GM23338 (cell line): ENCODE data around the gene AZIN2. TPM values are rescaled to one million over a fixed set of nuclear protein-coding genes. Genes with fewer than 3 reads are reported as not detected.

ENCODE experiments used
- ATAC-seq: fragments of 200-7000 bp; cut with Tn5 transposase; 3 replicates; pipeline ENCODE4 v1.9.1; 2020
- DNase-seq: peaks from one replicate; pipeline ENCODE4 v3.0.0-alpha.2; 2015; ENCODE audit warnings: low spot score
- H2AFZ ChIP-seq: fragments of 200-600 bp; sonication (generic); 2 replicates; pipeline ENCODE4 v1.8.0; 2016; ENCODE audit warnings: antibody characterized with exemption, mild to moderate bottlenecking, moderate library complexity
- H3F3A ChIP-seq: fragments of 200-600 bp; sonication (generic); replicated peaks from 2 replicates; pipeline ENCODE4 v1.8.0; 2017; ENCODE audit warnings: antibody characterized with exemption, mixed run types, low read depth
- H3K27ac ChIP-seq: fragments of 200-600 bp; sonication (generic); 2 replicates; pipeline ENCODE4 v1.6.1; 2016; ENCODE audit warnings: low read depth
- H3K27me3 ChIP-seq: fragments of 200-600 bp; sonication (generic); 2 replicates; pipeline ENCODE4 v1.8.0; 2016; ENCODE audit warnings: mild to moderate bottlenecking, mixed run types, moderate library complexity; ENCODE audit not compliant: insufficient read depth
- H3K36me3 ChIP-seq: fragments of 200-600 bp; sonication (generic); 2 replicates; pipeline ENCODE4 v1.8.0; 2016; ENCODE audit warnings: mild to moderate bottlenecking; ENCODE audit not compliant: insufficient read depth
- H3K4me1 ChIP-seq: fragments of 200-600 bp; sonication (generic); 2 replicates; pipeline ENCODE4 v1.8.0; 2016; ENCODE audit warnings: mild to moderate bottlenecking, moderate library complexity; ENCODE audit not compliant: insufficient read depth
- H3K4me2 ChIP-seq: fragments of 200-600 bp; sonication (generic); 2 replicates; pipeline ENCODE4 v1.7.1; 2017; ENCODE audit warnings: mixed run types
- H3K4me3 ChIP-seq: fragments of 200-600 bp; sonication (generic); 2 replicates; pipeline ENCODE4 v1.6.1; 2016; ENCODE audit warnings: mixed run types
- H3K79me2 ChIP-seq: fragments of 200-600 bp; sonication (generic); replicated peaks from 2 replicates; pipeline ENCODE4 v1.8.0; 2017; ENCODE audit warnings: mild to moderate bottlenecking; ENCODE audit not compliant: insufficient read depth
- H3K9me2 ChIP-seq: fragments of 200-600 bp; sonication (generic); 2 replicates; pipeline ENCODE4 v1.8.0; 2017; ENCODE audit not compliant: insufficient read depth
- H4K20me1 ChIP-seq: fragments of 200-600 bp; sonication (generic); replicated peaks from 2 replicates; pipeline ENCODE4 v1.8.0; 2017; ENCODE audit warnings: mild to moderate bottlenecking; ENCODE audit not compliant: insufficient read depth
- H3K27ac Mint-ChIP-seq: 2 replicates; pipeline ENCODE4 v1.8.0; 2020; ENCODE audit warnings: inconsistent platforms, mild to moderate bottlenecking, moderate library complexity, mixed read lengths
- H3K27me3 Mint-ChIP-seq: 3 replicates; pipeline ENCODE4 v1.8.0; 2022; ENCODE audit warnings: low read depth, mild to moderate bottlenecking, moderate library complexity, mixed read lengths, inconsistent platforms; ENCODE audit not compliant: insufficient read depth, poor library complexity
- H3K36me3 Mint-ChIP-seq: 3 replicates; pipeline ENCODE4 v1.8.0; 2021; ENCODE audit warnings: low read depth, mild to moderate bottlenecking, inconsistent platforms, moderate library complexity, mixed read lengths
- H3K4me1 Mint-ChIP-seq: 3 replicates; pipeline ENCODE4 v1.8.0; 2020; ENCODE audit warnings: mild to moderate bottlenecking, inconsistent platforms, mixed read lengths
- H3K4me3 Mint-ChIP-seq: 3 replicates; pipeline ENCODE4 v1.8.0; 2021; ENCODE audit warnings: moderate library complexity, mild to moderate bottlenecking, inconsistent platforms, mixed read lengths
- H3K9me3 Mint-ChIP-seq: 3 replicates; pipeline ENCODE4 v1.8.0; 2020; ENCODE audit warnings: moderate library complexity, mild to moderate bottlenecking, inconsistent platforms, mixed read lengths
- CREB1 ChIP-seq: fragments of 250-450 bp; sonication (Bioruptor Pico); IDR thresholded peaks from 2 replicates; pipeline ENCODE4 v1.5.0; 2020; ENCODE audit warnings: low read depth, mild to moderate bottlenecking, moderate library complexity
- EZH2 ChIP-seq: fragments of 200-600 bp; sonication (generic); IDR thresholded peaks from one replicate; pipeline ENCODE4 v1.8.0; 2017; ENCODE audit warnings: antibody characterized with exemption, mild to moderate bottlenecking, low read depth; ENCODE audit not compliant: unreplicated experiment
- EZH2phosphoT487 ChIP-seq: fragments of 200-600 bp; sonication (generic); IDR thresholded peaks from one replicate; pipeline ENCODE4 v1.8.1; 2018; ENCODE audit warnings: antibody characterized with exemption; ENCODE audit not compliant: unreplicated experiment
- JUNB ChIP-seq: IDR thresholded peaks from one replicate; pipeline ENCODE4 v1.6.1; 2016; ENCODE audit warnings: antibody characterized with exemption; ENCODE audit not compliant: unreplicated experiment
- ZNF114 ChIP-seq: fragments of 250-450 bp; sonication (Bioruptor Pico); IDR thresholded peaks from 2 replicates; pipeline ENCODE4 v1.5.0; 2020; ENCODE audit warnings: mild to moderate bottlenecking, moderate library complexity
- polyA plus RNA-seq: library from polyadenylated mRNA; unstranded; fragments of >200 nt; fragmentation: Nextera tagmentation; extraction: Ambion mirVana; gene quantifications from 2 replicates; pipeline ENCODE4 v1.2.1, GENCODE V29; 2016
- total RNA-seq: library from RNA; depleted of rRNA; stranded (reverse); fragments of >200 nt; shearing (Covaris generic); gene quantifications from 2 replicates; pipeline ENCODE4 v1.2.3, GENCODE V29; 2014
- TF ChIP-seq, protein P1 (sequence below): fragments of 250-450 bp; sonication (Bioruptor Pico); IDR thresholded peaks from 2 replicates; pipeline ENCODE4 v1.5.0; 2020; ENCODE audit warnings: mild to moderate bottlenecking, moderate library complexity
- TF ChIP-seq, protein P2 (sequence below): IDR thresholded peaks from one replicate; pipeline ENCODE4 v1.6.1; 2018; ENCODE audit warnings: antibody characterized with exemption; ENCODE audit not compliant: unreplicated experiment
- TF ChIP-seq, protein P3 (sequence below), 2 experiments: fragments of 200-600 bp in 1 of 2; sonication (generic) in 1 of 2; conservative IDR thresholded peaks; 2 replicates each; pipeline versions ENCODE4 v1.5.1 to v1.6.1; 2016 to 2017; ENCODE audit warnings: antibody characterized with exemption in 2 of 2, low read depth in 2 of 2, mild to moderate bottlenecking in 2 of 2, moderate library complexity in 1 of 2
- TF ChIP-seq, protein P4 (sequence below): IDR thresholded peaks from 2 replicates; pipeline ENCODE4 v1.6.1; 2016; ENCODE audit warnings: antibody characterized with exemption

The AZIN2 gene
- total and polyA plus RNA-seq, 2 experiments from 2014 or later: 0.37 to 1.2 TPM

DNA sequence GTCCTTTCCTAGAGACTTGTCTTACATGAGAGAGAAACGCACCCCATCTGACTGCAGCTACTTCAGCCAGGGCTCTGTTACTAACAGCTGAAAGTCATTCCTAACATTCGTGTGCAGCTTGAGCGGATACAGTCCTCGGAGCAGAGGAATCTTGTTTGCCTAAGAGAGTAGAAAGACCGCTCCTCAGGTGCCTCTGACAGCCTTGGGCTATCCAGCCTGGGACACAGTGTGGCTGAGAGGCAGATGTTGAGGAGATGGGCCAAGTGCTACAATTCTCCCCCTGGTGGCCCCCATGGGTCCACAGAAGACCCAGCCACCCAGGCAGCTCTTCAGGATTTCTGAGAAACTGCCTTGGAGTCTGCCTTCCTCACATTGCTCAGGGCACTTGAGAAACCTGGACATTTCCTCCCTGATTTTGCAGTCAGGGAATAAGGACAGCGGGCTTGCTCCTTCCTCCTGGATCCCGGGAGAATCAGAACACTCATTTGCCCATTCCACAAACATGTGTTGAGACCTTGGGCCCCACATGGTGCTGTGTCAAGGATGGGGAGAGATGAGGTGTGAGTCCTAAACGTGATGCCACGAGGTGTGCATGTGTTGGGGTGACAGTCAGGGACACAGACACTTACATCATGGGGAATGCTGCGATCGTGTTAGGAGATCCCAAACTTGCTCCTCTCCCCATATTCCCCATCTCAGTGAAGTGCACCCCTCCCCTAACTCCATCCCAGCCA lies 87.8 kb downstream of the AZIN2 start (continued):
- TF ChIP-seq, protein P1, sequence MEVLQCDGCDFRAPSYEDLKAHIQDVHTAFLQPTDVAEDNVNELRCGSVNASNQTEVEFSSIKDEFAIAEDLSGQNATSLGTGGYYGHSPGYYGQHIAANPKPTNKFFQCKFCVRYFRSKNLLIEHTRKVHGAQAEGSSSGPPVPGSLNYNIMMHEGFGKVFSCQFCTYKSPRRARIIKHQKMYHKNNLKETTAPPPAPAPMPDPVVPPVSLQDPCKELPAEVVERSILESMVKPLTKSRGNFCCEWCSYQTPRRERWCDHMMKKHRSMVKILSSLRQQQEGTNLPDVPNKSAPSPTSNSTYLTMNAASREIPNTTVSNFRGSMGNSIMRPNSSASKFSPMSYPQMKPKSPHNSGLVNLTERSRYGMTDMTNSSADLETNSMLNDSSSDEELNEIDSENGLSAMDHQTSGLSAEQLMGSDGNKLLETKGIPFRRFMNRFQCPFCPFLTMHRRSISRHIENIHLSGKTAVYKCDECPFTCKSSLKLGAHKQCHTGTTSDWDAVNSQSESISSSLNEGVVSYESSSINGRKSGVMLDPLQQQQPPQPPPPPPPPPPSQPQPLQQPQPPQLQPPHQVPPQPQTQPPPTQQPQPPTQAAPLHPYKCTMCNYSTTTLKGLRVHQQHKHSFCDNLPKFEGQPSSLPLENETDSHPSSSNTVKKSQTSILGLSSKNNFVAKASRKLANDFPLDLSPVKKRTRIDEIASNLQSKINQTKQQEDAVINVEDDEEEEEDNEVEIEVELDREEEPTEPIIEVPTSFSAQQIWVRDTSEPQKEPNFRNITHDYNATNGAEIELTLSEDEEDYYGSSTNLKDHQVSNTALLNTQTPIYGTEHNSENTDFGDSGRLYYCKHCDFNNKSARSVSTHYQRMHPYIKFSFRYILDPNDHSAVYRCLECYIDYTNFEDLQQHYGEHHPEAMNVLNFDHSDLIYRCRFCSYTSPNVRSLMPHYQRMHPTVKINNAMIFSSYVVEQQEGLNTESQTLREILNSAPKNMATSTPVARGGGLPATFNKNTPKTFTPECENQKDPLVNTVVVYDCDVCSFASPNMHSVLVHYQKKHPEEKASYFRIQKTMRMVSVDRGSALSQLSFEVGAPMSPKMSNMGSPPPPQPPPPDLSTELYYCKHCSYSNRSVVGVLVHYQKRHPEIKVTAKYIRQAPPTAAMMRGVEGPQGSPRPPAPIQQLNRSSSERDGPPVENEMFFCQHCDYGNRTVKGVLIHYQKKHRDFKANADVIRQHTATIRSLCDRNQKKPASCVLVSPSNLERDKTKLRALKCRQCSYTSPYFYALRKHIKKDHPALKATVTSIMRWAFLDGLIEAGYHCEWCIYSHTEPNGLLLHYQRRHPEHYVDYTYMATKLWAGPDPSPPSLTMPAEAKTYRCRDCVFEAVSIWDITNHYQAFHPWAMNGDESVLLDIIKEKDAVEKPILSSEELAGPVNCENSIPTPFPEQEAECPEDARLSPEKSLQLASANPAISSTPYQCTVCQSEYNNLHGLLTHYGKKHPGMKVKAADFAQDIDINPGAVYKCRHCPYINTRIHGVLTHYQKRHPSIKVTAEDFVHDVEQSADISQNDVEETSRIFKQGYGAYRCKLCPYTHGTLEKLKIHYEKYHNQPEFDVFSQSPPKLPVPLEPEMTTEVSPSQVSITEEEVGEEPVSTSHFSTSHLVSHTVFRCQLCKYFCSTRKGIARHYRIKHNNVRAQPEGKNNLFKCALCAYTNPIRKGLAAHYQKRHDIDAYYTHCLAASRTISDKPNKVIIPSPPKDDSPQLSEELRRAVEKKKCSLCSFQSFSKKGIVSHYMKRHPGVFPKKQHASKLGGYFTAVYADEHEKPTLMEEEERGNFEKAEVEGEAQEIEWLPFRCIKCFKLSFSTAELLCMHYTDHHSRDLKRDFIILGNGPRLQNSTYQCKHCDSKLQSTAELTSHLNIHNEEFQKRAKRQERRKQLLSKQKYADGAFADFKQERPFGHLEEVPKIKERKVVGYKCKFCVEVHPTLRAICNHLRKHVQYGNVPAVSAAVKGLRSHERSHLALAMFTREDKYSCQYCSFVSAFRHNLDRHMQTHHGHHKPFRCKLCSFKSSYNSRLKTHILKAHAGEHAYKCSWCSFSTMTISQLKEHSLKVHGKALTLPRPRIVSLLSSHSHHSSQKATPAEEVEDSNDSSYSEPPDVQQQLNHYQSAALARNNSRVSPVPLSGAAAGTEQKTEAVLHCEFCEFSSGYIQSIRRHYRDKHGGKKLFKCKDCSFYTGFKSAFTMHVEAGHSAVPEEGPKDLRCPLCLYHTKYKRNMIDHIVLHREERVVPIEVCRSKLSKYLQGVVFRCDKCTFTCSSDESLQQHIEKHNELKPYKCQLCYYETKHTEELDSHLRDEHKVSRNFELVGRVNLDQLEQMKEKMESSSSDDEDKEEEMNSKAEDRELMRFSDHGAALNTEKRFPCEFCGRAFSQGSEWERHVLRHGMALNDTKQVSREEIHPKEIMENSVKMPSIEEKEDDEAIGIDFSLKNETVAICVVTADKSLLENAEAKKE (CRISPR knock-in tag): no peak
- no peak for TF ChIP-seq EZH2

DNA sequence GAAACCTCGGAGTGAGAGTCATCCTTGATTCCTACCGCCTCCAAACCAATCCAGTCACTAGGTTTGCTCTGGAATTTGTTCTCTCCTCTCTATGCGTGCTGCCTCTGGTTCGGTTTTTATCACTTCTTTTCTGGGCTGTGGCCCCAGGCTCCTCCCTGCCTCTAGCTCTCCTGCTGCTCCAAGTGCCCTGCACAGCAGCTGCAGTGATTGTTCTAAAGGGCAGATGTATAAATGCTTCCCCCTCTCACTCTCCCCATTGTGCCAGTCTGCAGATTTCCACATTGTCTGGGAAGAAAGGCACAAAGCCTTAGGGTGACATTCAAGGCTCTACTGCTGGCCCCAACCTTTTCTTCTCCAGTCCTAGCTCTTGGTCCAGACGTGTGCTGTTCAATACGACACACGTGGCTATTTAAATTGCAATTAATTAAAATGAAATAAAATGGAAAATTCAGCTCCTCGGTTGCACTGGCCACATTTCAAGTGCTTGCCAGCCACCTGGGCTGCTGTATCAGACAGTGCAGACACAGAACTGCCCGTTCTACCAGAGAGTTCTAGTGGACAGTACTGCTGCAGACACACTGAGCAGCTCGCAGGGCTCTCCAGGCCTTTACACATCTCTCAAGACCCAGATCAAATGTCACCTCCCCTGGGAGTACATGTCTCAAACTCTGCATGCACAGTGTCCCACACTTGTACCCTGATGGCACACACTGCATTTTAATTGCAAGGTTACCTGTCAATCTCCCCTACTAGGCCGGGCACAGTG lies 88.5 kb downstream of the AZIN2 start:
- H3K4me1 ChIP-seq: peaks cover 11% of the 10 kb centered on the region
- no peaks in the 10 kb centered on the region for H3K36me3 ChIP-seq
- H3K9me3 Mint-ChIP-seq: peaks cover 5% of the 10 kb centered on the region; the same call in 2 of the 3 replicates
- H3K4me2 ChIP-seq: no peak overlapping the region
- no peaks in the 10 kb centered on the region for H3K27me3 ChIP-seq
- H3K79me2 ChIP-seq: no peaks in the 10 kb centered on the region
- H3K27ac Mint-ChIP-seq: no peak overlapping the region
- H2AFZ ChIP-seq: no peak overlapping the region
- no peak overlapping the region for H3K4me3 ChIP-seq
- H3K27ac ChIP-seq: no peak overlapping the region
- no peak overlapping the region for H3K4me3 Mint-ChIP-seq
- H3F3A ChIP-seq: no peaks in the 10 kb centered on the region
- H3K9me2 ChIP-seq: no peaks in the 10 kb centered on the region
- peaks cover 38% of the 10 kb centered on the region for H3K4me1 Mint-ChIP-seq
- ATAC-seq (no peak), DNase-seq (no peak)
- TF ChIP-seq, protein P2, sequence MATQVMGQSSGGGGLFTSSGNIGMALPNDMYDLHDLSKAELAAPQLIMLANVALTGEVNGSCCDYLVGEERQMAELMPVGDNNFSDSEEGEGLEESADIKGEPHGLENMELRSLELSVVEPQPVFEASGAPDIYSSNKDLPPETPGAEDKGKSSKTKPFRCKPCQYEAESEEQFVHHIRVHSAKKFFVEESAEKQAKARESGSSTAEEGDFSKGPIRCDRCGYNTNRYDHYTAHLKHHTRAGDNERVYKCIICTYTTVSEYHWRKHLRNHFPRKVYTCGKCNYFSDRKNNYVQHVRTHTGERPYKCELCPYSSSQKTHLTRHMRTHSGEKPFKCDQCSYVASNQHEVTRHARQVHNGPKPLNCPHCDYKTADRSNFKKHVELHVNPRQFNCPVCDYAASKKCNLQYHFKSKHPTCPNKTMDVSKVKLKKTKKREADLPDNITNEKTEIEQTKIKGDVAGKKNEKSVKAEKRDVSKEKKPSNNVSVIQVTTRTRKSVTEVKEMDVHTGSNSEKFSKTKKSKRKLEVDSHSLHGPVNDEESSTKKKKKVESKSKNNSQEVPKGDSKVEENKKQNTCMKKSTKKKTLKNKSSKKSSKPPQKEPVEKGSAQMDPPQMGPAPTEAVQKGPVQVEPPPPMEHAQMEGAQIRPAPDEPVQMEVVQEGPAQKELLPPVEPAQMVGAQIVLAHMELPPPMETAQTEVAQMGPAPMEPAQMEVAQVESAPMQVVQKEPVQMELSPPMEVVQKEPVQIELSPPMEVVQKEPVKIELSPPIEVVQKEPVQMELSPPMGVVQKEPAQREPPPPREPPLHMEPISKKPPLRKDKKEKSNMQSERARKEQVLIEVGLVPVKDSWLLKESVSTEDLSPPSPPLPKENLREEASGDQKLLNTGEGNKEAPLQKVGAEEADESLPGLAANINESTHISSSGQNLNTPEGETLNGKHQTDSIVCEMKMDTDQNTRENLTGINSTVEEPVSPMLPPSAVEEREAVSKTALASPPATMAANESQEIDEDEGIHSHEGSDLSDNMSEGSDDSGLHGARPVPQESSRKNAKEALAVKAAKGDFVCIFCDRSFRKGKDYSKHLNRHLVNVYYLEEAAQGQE: no peak
- TF ChIP-seq EZH2phosphoT487 (no peak), JUNB (no peak), ZNF114 (CRISPR knock-in tag) (no peak), CREB1 (CRISPR knock-in tag) (no peak)
- TF ChIP-seq, protein P3, sequence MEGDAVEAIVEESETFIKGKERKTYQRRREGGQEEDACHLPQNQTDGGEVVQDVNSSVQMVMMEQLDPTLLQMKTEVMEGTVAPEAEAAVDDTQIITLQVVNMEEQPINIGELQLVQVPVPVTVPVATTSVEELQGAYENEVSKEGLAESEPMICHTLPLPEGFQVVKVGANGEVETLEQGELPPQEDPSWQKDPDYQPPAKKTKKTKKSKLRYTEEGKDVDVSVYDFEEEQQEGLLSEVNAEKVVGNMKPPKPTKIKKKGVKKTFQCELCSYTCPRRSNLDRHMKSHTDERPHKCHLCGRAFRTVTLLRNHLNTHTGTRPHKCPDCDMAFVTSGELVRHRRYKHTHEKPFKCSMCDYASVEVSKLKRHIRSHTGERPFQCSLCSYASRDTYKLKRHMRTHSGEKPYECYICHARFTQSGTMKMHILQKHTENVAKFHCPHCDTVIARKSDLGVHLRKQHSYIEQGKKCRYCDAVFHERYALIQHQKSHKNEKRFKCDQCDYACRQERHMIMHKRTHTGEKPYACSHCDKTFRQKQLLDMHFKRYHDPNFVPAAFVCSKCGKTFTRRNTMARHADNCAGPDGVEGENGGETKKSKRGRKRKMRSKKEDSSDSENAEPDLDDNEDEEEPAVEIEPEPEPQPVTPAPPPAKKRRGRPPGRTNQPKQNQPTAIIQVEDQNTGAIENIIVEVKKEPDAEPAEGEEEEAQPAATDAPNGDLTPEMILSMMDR (conservative IDR thresholded peaks at IDR 0.05; ENCODE audit: low read depth in 2 of 2): no peak
- TF ChIP-seq, protein P4, sequence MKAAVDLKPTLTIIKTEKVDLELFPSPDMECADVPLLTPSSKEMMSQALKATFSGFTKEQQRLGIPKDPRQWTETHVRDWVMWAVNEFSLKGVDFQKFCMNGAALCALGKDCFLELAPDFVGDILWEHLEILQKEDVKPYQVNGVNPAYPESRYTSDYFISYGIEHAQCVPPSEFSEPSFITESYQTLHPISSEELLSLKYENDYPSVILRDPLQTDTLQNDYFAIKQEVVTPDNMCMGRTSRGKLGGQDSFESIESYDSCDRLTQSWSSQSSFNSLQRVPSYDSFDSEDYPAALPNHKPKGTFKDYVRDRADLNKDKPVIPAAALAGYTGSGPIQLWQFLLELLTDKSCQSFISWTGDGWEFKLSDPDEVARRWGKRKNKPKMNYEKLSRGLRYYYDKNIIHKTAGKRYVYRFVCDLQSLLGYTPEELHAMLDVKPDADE: no peak
- H3K36me3 Mint-ChIP-seq: peaks cover 17% of the 10 kb centered on the region
- peaks cover 6% of the 10 kb centered on the region; the same call in 1 of the 2 replicates for H4K20me1 ChIP-seq
- peaks cover 2% of the 10 kb centered on the region for H3K27me3 Mint-ChIP-seq
